ENCODE results near the gene HDDC2. TPM values are rescaled to one million over a fixed set of nuclear protein-coding genes. Genes with fewer than 3 reads are reported as not detected.

The HDDC2 gene
- total and polyA plus RNA-seq, 11 donors, result 70.2 to 170 (median 92.6) TPM

GRCh38 chr6:125312950-125313349, 11.2 kb upstream of the HDDC2 start:
- WGBS, 4 donors, result 87 to 95% (median 94%) methylated on average over 4 of the region's 4 CpGs
- no peak for ATAC-seq
- TF ChIP-seq POLR2A (IDR thresholded peaks at IDR 0.05), result no peak
- TF ChIP-seq, protein P1, sequence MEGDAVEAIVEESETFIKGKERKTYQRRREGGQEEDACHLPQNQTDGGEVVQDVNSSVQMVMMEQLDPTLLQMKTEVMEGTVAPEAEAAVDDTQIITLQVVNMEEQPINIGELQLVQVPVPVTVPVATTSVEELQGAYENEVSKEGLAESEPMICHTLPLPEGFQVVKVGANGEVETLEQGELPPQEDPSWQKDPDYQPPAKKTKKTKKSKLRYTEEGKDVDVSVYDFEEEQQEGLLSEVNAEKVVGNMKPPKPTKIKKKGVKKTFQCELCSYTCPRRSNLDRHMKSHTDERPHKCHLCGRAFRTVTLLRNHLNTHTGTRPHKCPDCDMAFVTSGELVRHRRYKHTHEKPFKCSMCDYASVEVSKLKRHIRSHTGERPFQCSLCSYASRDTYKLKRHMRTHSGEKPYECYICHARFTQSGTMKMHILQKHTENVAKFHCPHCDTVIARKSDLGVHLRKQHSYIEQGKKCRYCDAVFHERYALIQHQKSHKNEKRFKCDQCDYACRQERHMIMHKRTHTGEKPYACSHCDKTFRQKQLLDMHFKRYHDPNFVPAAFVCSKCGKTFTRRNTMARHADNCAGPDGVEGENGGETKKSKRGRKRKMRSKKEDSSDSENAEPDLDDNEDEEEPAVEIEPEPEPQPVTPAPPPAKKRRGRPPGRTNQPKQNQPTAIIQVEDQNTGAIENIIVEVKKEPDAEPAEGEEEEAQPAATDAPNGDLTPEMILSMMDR (IDR thresholded peaks at IDR 0.05), result no peak
- no peak overlapping the region for H3K27ac ChIP-seq
- H3K9me3 ChIP-seq, result no peaks in the 10 kb centered on the region
- H3K36me3 ChIP-seq, result no peaks in the 10 kb centered on the region
- no peak for DNase-seq
- intact Hi-C loops (cut with DNase I), result loop anchor here (5.0 to 10.0 kb wide), 9 partner anchors 49 to 672 kb away; partner anchors contain the start of genes HINT3 (in 5 of the 10) and TRMT11 (in 1 of the 10)
- peaks cover 0 to 6% (median 1%) of the 10 kb centered on the region in 12 donors for H3K4me1 ChIP-seq
- peaks cover 0 to 3% (median 0%) of the 10 kb centered on the region in 9 donors for H3K27me3 ChIP-seq
- H3K4me3 ChIP-seq, result no peak overlapping the region

DNA sequence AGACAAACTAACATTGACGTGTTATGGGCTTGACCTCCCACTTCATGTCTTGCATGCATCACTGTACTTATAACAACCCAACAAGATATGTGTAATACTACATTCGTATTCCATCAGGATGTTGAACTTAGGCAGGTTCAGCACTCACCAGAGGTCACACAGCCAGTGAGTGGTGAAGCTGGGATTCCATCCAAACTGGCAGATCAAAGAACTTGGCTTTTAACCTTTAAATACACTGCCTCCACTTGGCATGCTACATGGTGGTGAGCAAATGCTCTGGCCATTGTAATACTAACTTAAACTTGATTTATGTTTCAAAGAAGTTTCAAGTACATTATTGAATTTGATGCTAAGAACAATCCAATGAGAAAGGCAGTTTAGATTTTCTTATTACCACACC, 10.7 kb upstream of the HDDC2 start:
- Histone ChIP-seq H3K4me1 (peaks cover 0 to 6% (median 1%) of the 10 kb centered on the region in 12 donors), H3K36me3 (no peaks in the 10 kb centered on the region), H3K9me3 (no peaks in the 10 kb centered on the region), H3K27me3 (peaks cover 0 to 3% (median 0%) of the 10 kb centered on the region in 9 donors), H3K4me3 (no peak overlapping the region), H3K27ac (no peak overlapping the region)
- intact Hi-C loops (cut with DNase I), result loop anchor here (5.0 to 10.0 kb wide), 9 partner anchors 50 to 672 kb away; partner anchors contain the start of genes HINT3 (in 5 of the 10) and TRMT11 (in 1 of the 10)
- TF ChIP-seq POLR2A (IDR thresholded peaks at IDR 0.05), result no peak
- TF ChIP-seq, protein P1 (IDR thresholded peaks at IDR 0.05), result no peak
- 54 to 68% (median 62%) methylated on average over 2 of the region's 2 CpGs for WGBS, 4 donors
- DNase-seq, result no peak
- ATAC-seq, result no peak

- no peak for TF ChIP-seq POLR2A (IDR thresholded peaks at IDR 0.05)
- TF ChIP-seq, protein P1 (IDR thresholded peaks at IDR 0.05), result peak; percentile 75 to 91 (median 82)
- Histone ChIP-seq H3K4me3 (no peak overlapping the region), H3K4me1 (peaks cover 0 to 6% (median 1%) of the 10 kb centered on the region in 12 donors), H3K36me3 (no peaks in the 10 kb centered on the region), H3K9me3 (no peaks in the 10 kb centered on the region), H3K27me3 (peaks cover 0 to 3% (median 0%) of the 10 kb centered on the region in 9 donors), H3K27ac (no peak overlapping the region)
- DNase-seq (peak in 2 of 5 donors; percentile 22 to 26), ATAC-seq (peak; percentile 72 to 89 (median 86))
- intact Hi-C loops (cut with DNase I), result loop anchor here (1.0 to 10.0 kb wide), 11 partner anchors 51 to 674 kb away; partner anchors contain the start of genes HINT3 (in 5 of the 10) and TRMT11 (in 1 of the 10)
- WGBS, 4 donors, result 46 to 49% (median 47%) methylated on average over 7 of the region's 7 CpGs
Measured at GRCh38 chr6:125310994-125311649, 9.4 kb upstream of the HDDC2 start.

- Histone ChIP-seq H3K4me3 (no peak overlapping the region), H3K9me3 (peaks cover 0 to 8% (median 0%) of the 10 kb centered on the region in 12 donors), H3K36me3 (no peaks in the 10 kb centered on the region), H3K27me3 (peaks cover 0 to 3% (median 0%) of the 10 kb centered on the region in 9 donors), H3K27ac (no peak overlapping the region), H3K4me1 (peaks cover 0 to 6% (median 0%) of the 10 kb centered on the region in 12 donors)
- intact Hi-C loops (cut with DNase I), result loop anchor here in 6 of 10 donors (5.0 to 10.0 kb wide), 6 partner anchors 343 to 677 kb away; partner anchors contain the start of genes HINT3 (in 3 of the 6), RNF217 (in 1 of the 6) and TRMT11 (in 1 of the 6)
- ATAC-seq, result no peak
- DNase-seq, result no peak
- WGBS, 4 donors, result 40 to 66% (median 48%) methylated on average over 6 of the region's 6 CpGs
- TF ChIP-seq, protein P1 (IDR thresholded peaks at IDR 0.05), result no peak
- TF ChIP-seq POLR2A (IDR thresholded peaks at IDR 0.05), result no peak
Measured at GRCh38 chr6:125307964-125308615, 6.3 kb upstream of the HDDC2 start.

All from heart left ventricle (tissue), 16 donors.